ENCODE measurements around the gene HDAC4. TPM values are rescaled to one million over a fixed set of nuclear protein-coding genes. Genes with fewer than 3 reads are reported as not detected.

The HDAC4 gene
- total and polyA plus RNA-seq, 2 of the 8 experiments (the other 6 are each of a cell fraction or from before 2014, with no cell fraction given), result 15.4 to 31.5 TPM

DNA sequence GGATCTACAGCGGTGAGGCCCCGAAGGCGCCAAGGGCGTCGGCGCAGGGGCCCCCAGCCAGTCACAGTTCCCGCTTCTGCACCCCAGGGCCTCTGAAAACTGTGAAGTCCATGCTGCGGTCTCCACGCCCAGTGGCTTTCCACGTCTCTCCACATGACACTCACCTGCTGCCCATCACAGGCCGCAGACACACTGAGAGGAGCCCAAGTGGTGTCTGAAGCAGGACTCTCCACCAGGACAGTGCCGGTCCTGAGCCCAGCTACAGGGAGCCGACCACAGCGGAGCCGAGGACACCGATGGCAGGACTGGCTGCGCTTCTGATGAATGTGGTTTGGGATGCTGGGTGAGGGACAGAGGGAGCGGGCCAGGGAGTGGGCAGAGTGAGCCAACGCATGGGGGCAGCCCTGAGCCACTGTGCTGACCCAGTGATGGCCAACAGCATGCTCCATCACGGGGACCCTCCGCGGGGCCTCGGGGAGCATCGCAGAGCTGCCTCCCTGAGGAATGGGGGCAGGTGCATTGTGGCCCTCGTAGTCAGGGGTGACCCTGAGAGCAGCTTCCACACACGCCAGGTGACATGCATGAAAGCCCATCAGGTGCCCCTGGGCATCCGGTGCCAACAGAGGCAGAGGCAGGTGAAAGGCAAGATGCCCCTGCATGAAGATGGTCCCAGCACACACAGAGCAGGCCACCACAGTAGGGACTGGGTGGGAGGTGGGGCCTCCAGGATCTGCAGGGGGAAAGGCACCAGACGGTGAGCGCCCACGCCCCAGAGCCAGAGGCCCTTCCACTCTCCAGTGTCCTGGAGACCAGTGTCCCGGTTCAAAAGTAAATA lies 116.6 kb downstream of the HDAC4 start:
- H2BK15ac ChIP-seq (ENCODE audit: low read length), result no peak overlapping the region
- peak in 1 of 2 experiments; percentile 66 for DNase-seq (ENCODE audit: low read depth in 1 of 2, low spot score in 2 of 2)
- no peak for FAIRE-seq
- no peak overlapping the region for H2BK20ac ChIP-seq (ENCODE audit: low read length)
- no peak overlapping the region for H3K14ac ChIP-seq (ENCODE audit: insufficient read length)
- H3K4me3 ChIP-seq (ENCODE audit: extremely low read depth in 1 of 4, insufficient read depth in 2 of 4, low read depth in 3 of 4, low read length in 4 of 4), result no peak overlapping the region
- H2BK12ac ChIP-seq (ENCODE audit: low read depth, low read length), result no peak overlapping the region
- H3K4me1 ChIP-seq (replicated peaks in 1 of 4; ENCODE audit: control insufficient read depth in 3 of 4, insufficient read depth in 4 of 4, low read length in 3 of 4), result peaks cover 0 to 7% (median 3%) of the 10 kb centered on the region in 4 experiments; a peak in 4 of 7 replicates
- peaks cover 16% of the 10 kb centered on the region for H3K79me1 ChIP-seq (ENCODE audit: low read depth, low read length)
- peak overlapping the region; percentile 61 for H3K4ac ChIP-seq (replicated peaks; ENCODE audit: insufficient read length, low read depth, low read length)
- no peak overlapping the region for H3K4me2 ChIP-seq (ENCODE audit: insufficient read depth in 1 of 2, low read depth in 2 of 2, low read length in 2 of 2)
- no peak overlapping the region for H3K18ac ChIP-seq (ENCODE audit: extremely low read depth, low read length)
- 0 out of 2 replicates have a peak, but pooled peaks cover 5% of the 10 kb centered on the region for H3K23me2 ChIP-seq (ENCODE audit: low read depth, low read length)
- TF ChIP-seq RAD21 (IDR thresholded peaks at IDR 0.05 in 1 of 2, conservative IDR thresholded peaks at IDR 0.05 in 1 of 2; ENCODE audit: low read depth in 2 of 2, low read length in 2 of 2) (peak; percentile 64 to 74), GABPA (IDR thresholded peaks at IDR 0.05; ENCODE audit: borderline replicate concordance, insufficient read depth, low read length) (peak; percentile 36; the same call in 1 of the 2 replicates), EGR1 (IDR thresholded peaks at IDR 0.05; ENCODE audit: borderline replicate concordance, low read depth, low read length) (no peak)
- TF ChIP-seq, protein P1, sequence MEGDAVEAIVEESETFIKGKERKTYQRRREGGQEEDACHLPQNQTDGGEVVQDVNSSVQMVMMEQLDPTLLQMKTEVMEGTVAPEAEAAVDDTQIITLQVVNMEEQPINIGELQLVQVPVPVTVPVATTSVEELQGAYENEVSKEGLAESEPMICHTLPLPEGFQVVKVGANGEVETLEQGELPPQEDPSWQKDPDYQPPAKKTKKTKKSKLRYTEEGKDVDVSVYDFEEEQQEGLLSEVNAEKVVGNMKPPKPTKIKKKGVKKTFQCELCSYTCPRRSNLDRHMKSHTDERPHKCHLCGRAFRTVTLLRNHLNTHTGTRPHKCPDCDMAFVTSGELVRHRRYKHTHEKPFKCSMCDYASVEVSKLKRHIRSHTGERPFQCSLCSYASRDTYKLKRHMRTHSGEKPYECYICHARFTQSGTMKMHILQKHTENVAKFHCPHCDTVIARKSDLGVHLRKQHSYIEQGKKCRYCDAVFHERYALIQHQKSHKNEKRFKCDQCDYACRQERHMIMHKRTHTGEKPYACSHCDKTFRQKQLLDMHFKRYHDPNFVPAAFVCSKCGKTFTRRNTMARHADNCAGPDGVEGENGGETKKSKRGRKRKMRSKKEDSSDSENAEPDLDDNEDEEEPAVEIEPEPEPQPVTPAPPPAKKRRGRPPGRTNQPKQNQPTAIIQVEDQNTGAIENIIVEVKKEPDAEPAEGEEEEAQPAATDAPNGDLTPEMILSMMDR (IDR thresholded peaks at IDR 0.05; ENCODE audit: control extremely low read depth in 1 of 3, insufficient read depth in 1 of 3, low read depth in 1 of 3, low read length in 3 of 3), result peak; percentile 45 to 76 (median 70)
- no peak overlapping the region for H3K56ac ChIP-seq (replicated peaks; ENCODE audit: insufficient read length, low read depth, low read length)
- H3K36me3 ChIP-seq (ENCODE audit: control insufficient read depth in 2 of 4, insufficient read depth in 4 of 4, low read length in 3 of 4), result no peaks in the 10 kb centered on the region
- H2AFZ ChIP-seq (ENCODE audit: low read length), result no peak overlapping the region
- H4K20me1 ChIP-seq (replicated peaks in 1 of 2; ENCODE audit: control insufficient read depth in 1 of 2, insufficient read depth in 2 of 2, low read length in 2 of 2), result peaks cover 4 to 8% of the 10 kb centered on the region in 2 experiments
- 90% methylated on average over 31 of the region's 31 CpGs; no CpG with 5 or more reads in 1 of the 2 experiments for WGBS, 2 experiments (ENCODE audit: extremely low coverage in 1 of 2, insufficient coverage in 1 of 2, insufficient read length in 1 of 2, insufficient replicate concordance in 2 of 2, low coverage in 1 of 2, low lambda C conversion rate in 2 of 2, missing lambda C conversion rate in 1 of 2)
- CTCF ChIA-PET (ENCODE audit: partially characterized antibody), result interaction anchor here (0.7 to 1.9 kb wide), 16 partner anchors 9 to 140 kb away, joined by 3 to 7 read pairs (median 4); no protein-coding TSS in a partner anchor
- H3K9ac ChIP-seq (replicated peaks in 1 of 4; ENCODE audit: extremely low read depth in 1 of 4, low read depth in 3 of 4, low read length in 3 of 4), result no peak overlapping the region; a peak in 2 of 7 replicates
- no peak overlapping the region for H4K5ac ChIP-seq (ENCODE audit: insufficient read length, low read depth, low read length)
- no peak overlapping the region for H4K91ac ChIP-seq (replicated peaks; ENCODE audit: insufficient read length, low read length)
- peak overlapping the region; percentile 44; the same call in 1 of the 2 replicates for H2BK5ac ChIP-seq (ENCODE audit: low read depth, low read length)
- H2AK5ac ChIP-seq (ENCODE audit: low read depth, low read length), result no peak overlapping the region
- no peak overlapping the region for H4K8ac ChIP-seq (ENCODE audit: extremely low read depth, insufficient read depth, low read length)
- no peak overlapping the region for H2BK120ac ChIP-seq (replicated peaks; ENCODE audit: low read depth, low read length)
- peaks cover 3 to 67% of the 10 kb centered on the region in 2 experiments; a peak in 3 of 4 replicates for H3K79me2 ChIP-seq (ENCODE audit: control insufficient read depth in 1 of 2, insufficient read depth in 2 of 2, low read length in 2 of 2)
- H3K27me3 ChIP-seq (replicated peaks in 1 of 4; ENCODE audit: control insufficient read depth in 3 of 4, extremely low read depth in 1 of 4, insufficient read depth in 3 of 4, low read length in 3 of 4), result no peaks in the 10 kb centered on the region
- POLR2A ChIA-PET (ENCODE audit: partially characterized antibody), result interaction anchor here (0.8 kb wide), 1 partner anchor 20 kb away, joined by 3 read pairs; no protein-coding TSS in a partner anchor
- no peaks in the 10 kb centered on the region for H3K9me3 ChIP-seq (ENCODE audit: insufficient read depth in 2 of 2, low read depth in 1 of 2, low read length in 1 of 2)
- H3K27ac ChIP-seq (ENCODE audit: low read depth, low read length), result no peak overlapping the region
- no peak overlapping the region for H3K23ac ChIP-seq (ENCODE audit: insufficient read length)

Measured in H1 (cell line).